Mesendoderm (in vitro differentiated cells): Measurements from ENCODE around the gene ITGB4.
A peak's percentile ranks its signal among the peaks of the same experiment; 100 is the strongest.

Experiments used
- DNase-seq: peaks from one replicate; pipeline ENCODE4 v3.0.0; 2013
- H2AK5ac ChIP-seq: 2 replicates; pipeline ENCODE4 v1.6.1; 2013; ENCODE audit warnings: low read length, inconsistent platforms
- H2BK120ac ChIP-seq: 2 replicates; pipeline ENCODE4 v1.6.1; 2013; ENCODE audit warnings: low read depth, mild to moderate bottlenecking, low read length, moderate library complexity, mixed read lengths
- H2BK15ac ChIP-seq: replicated peaks from 2 replicates; pipeline ENCODE4 v1.6.1; 2013; ENCODE audit warnings: low read depth, mild to moderate bottlenecking, moderate library complexity
- H2BK5ac ChIP-seq: 2 replicates; pipeline ENCODE4 v1.6.1; 2013; ENCODE audit warnings: low read length, inconsistent platforms
- H3K18ac ChIP-seq: 2 replicates; pipeline ENCODE4 v1.6.1; 2013; ENCODE audit warnings: mild to moderate bottlenecking, low read length, mixed read lengths
- H3K23ac ChIP-seq: one replicate; pipeline ENCODE4 v1.6.1; 2013; ENCODE audit warnings: low read length
- H3K27ac ChIP-seq: 2 replicates; pipeline ENCODE4 v1.5.1; 2013; ENCODE audit warnings: low read depth, mild to moderate bottlenecking, inconsistent platforms, low read length, moderate library complexity
- H3K27me3 ChIP-seq: 2 replicates; pipeline ENCODE4 v1.6.1; 2013; ENCODE audit warnings: low read length, control low read depth, mild to moderate bottlenecking, inconsistent platforms; ENCODE audit not compliant: insufficient read depth, poor library complexity
- H3K36me3 ChIP-seq: 2 replicates; pipeline ENCODE4 v1.6.1; 2013; ENCODE audit warnings: low read length, inconsistent platforms; ENCODE audit not compliant: control insufficient read depth, insufficient read depth
- H3K4ac ChIP-seq: one replicate; pipeline ENCODE4 v1.6.1; 2013; ENCODE audit warnings: low read depth, mild to moderate bottlenecking, low read length, moderate library complexity
- H3K4me1 ChIP-seq: 2 replicates; pipeline ENCODE4 v1.6.1; 2013; ENCODE audit warnings: low read depth, low read length, inconsistent platforms; ENCODE audit not compliant: control insufficient read depth
- H3K4me2 ChIP-seq: 2 replicates; pipeline ENCODE4 v1.6.1; 2013; ENCODE audit warnings: low read length
- H3K4me3 ChIP-seq: 2 replicates; pipeline ENCODE4 v1.5.1; 2013; ENCODE audit warnings: mild to moderate bottlenecking, low read length
- H3K56ac ChIP-seq: one replicate; pipeline ENCODE4 v1.6.1; 2013; ENCODE audit warnings: low read length
- H3K79me1 ChIP-seq: 2 replicates; pipeline ENCODE4 v1.6.1; 2013; ENCODE audit warnings: low read length, inconsistent platforms
- H3K79me2 ChIP-seq: 2 replicates; pipeline ENCODE4 v1.6.1; 2013; ENCODE audit warnings: mild to moderate bottlenecking, low read length; ENCODE audit not compliant: control insufficient read depth, insufficient read depth
- H3K9ac ChIP-seq: 2 replicates; pipeline ENCODE4 v1.6.1; 2013; ENCODE audit warnings: low read length, inconsistent platforms
- H4K5ac ChIP-seq: one replicate; pipeline ENCODE4 v1.6.1; 2013; ENCODE audit warnings: low read length
- H4K8ac ChIP-seq: one replicate; pipeline ENCODE4 v1.6.1; 2013; ENCODE audit warnings: low read depth, mild to moderate bottlenecking, control low read depth, low read length, moderate library complexity
- WGBS: extraction: QIAGEN DNeasy Blood & Tissue Kit; methylation state at CpG from one replicate; pipeline ENCODE4 v1.1.7; 2013; ENCODE audit warnings: low lambda C conversion rate, missing lambda C conversion rate; ENCODE audit not compliant: insufficient coverage; ENCODE audit errors: extremely low coverage; 5-methylcytosine and 5-hydroxymethylcytosine counted together

ITGB4 gene

GRCh38 chr17:75688209-75688825 is 32.9 kb upstream of the ITGB4 start:
- Histone ChIP-seq H3K79me1 (peaks cover 39% of the 10 kb centered on the region), H4K8ac (no peak overlapping the region), H3K79me2 (peaks cover 27% of the 10 kb centered on the region), H4K5ac (no peak overlapping the region), H2AK5ac (no peak overlapping the region), H3K36me3 (peaks cover 3% of the 10 kb centered on the region), H3K4me2 (no peak overlapping the region), H3K9ac (no peak overlapping the region), H3K56ac (no peak overlapping the region), H2BK120ac (no peak overlapping the region), H3K18ac (no peak overlapping the region), H3K4me1 (no peaks in the 10 kb centered on the region), H3K27ac (no peak overlapping the region), H3K23ac (no peak overlapping the region), H3K4me3 (no peak overlapping the region), H2BK15ac (no peak overlapping the region), H3K27me3 (no peaks in the 10 kb centered on the region), H3K4ac (no peak overlapping the region), H2BK5ac (no peak overlapping the region)
- no peak for DNase-seq
- WGBS = no CpG with 5 or more reads among the region's 11 CpGs

GRCh38 chr17:75689441-75689873 is 31.8 kb upstream of the ITGB4 start:
- Histone ChIP-seq H3K79me2 (peaks cover 17% of the 10 kb centered on the region), H3K27me3 (no peaks in the 10 kb centered on the region), H3K23ac (no peak overlapping the region), H3K36me3 (peaks cover 7% of the 10 kb centered on the region), H3K79me1 (peaks cover 29% of the 10 kb centered on the region), H2BK120ac (no peak overlapping the region), H3K27ac (no peak overlapping the region), H2BK15ac (no peak overlapping the region), H3K4me3 (no peak overlapping the region), H4K5ac (no peak overlapping the region), H3K56ac (no peak overlapping the region), H3K4ac (no peak overlapping the region), H3K4me1 (peaks cover 2% of the 10 kb centered on the region), H3K4me2 (no peak overlapping the region), H3K18ac (no peak overlapping the region), H3K9ac (no peak overlapping the region), H2AK5ac (no peak overlapping the region), H2BK5ac (no peak overlapping the region), H4K8ac (no peak overlapping the region)
- no CpG with 5 or more reads among the region's 6 CpGs for WGBS
- peak; percentile 14 for DNase-seq

- H4K5ac ChIP-seq = no peak overlapping the region
- peaks cover 24% of the 10 kb centered on the region for H3K79me1 ChIP-seq
- no peak overlapping the region for H3K27ac ChIP-seq
- DNase-seq = no peak
- no peak overlapping the region for H2AK5ac ChIP-seq
- no peak overlapping the region for H2BK15ac ChIP-seq
- no peak overlapping the region for H3K4ac ChIP-seq
- no peak overlapping the region for H3K4me2 ChIP-seq
- no peaks in the 10 kb centered on the region for H3K27me3 ChIP-seq
- H2BK5ac ChIP-seq = no peak overlapping the region
- H2BK120ac ChIP-seq = no peak overlapping the region
- peaks cover 2% of the 10 kb centered on the region for H3K4me1 ChIP-seq
- H3K4me3 ChIP-seq = no peak overlapping the region
- peaks cover 12% of the 10 kb centered on the region for H3K36me3 ChIP-seq
- H4K8ac ChIP-seq = no peak overlapping the region
- peaks cover 7% of the 10 kb centered on the region for H3K79me2 ChIP-seq
- H3K23ac ChIP-seq = no peak overlapping the region
- H3K9ac ChIP-seq = no peak overlapping the region
- no peak overlapping the region for H3K18ac ChIP-seq
- no peak overlapping the region for H3K56ac ChIP-seq
- no CpG with 5 or more reads among the region's 5 CpGs for WGBS
These were observed 29.9 kb upstream of the ITGB4 start for GRCh38 chr17:75691371-75691791.

GRCh38 chr17:75691801-75692626 is 29.2 kb upstream of the ITGB4 start:
- Histone ChIP-seq H2BK5ac (no peak overlapping the region), H3K9ac (no peak overlapping the region), H3K56ac (no peak overlapping the region), H3K36me3 (peaks cover 12% of the 10 kb centered on the region), H2AK5ac (no peak overlapping the region), H3K23ac (no peak overlapping the region), H4K8ac (no peak overlapping the region), H2BK120ac (no peak overlapping the region), H3K4me1 (peaks cover 2% of the 10 kb centered on the region), H3K27ac (no peak overlapping the region), H3K4ac (no peak overlapping the region), H4K5ac (no peak overlapping the region), H3K79me2 (peaks cover 4% of the 10 kb centered on the region), H3K18ac (no peak overlapping the region), H3K27me3 (no peaks in the 10 kb centered on the region), H3K4me2 (no peak overlapping the region), H3K4me3 (no peak overlapping the region), H2BK15ac (no peak overlapping the region), H3K79me1 (peaks cover 24% of the 10 kb centered on the region)
- no peak for DNase-seq
- WGBS = no CpG with 5 or more reads among the region's 14 CpGs

GRCh38 chr17:75692976-75693375 is 28.3 kb upstream of the ITGB4 start:
- Histone ChIP-seq H3K36me3 (peaks cover 12% of the 10 kb centered on the region), H3K79me2 (peaks cover 2% of the 10 kb centered on the region), H3K4ac (no peak overlapping the region), H3K4me2 (no peak overlapping the region), H3K18ac (no peak overlapping the region), H3K4me1 (peaks cover 2% of the 10 kb centered on the region), H3K9ac (no peak overlapping the region), H3K4me3 (no peak overlapping the region), H2AK5ac (no peak overlapping the region), H3K56ac (peak overlapping the region; percentile 15), H3K27ac (no peak overlapping the region), H2BK15ac (no peak overlapping the region), H3K27me3 (no peaks in the 10 kb centered on the region), H3K79me1 (peaks cover 25% of the 10 kb centered on the region), H4K8ac (no peak overlapping the region), H2BK5ac (no peak overlapping the region), H4K5ac (no peak overlapping the region), H3K23ac (no peak overlapping the region), H2BK120ac (no peak overlapping the region)
- WGBS = no CpG with 5 or more reads among the region's 13 CpGs
- no peak for DNase-seq
